Left renal pelvis (tissue), 4 donors: ENCODE measurements around the gene MBNL2. TPM values are rescaled to one million over a fixed set of nuclear protein-coding genes. Genes with fewer than 3 reads are reported as not detected.

ENCODE experiments used
- DNase-seq, 4 donors: peaks; one replicate each; pipeline ENCODE4 v3.0.0-alpha.2; 2013; ENCODE audit warnings: low read depth in 4 of 4, low spot score in 3 of 4
- polyA plus RNA-seq, 4 donors: library from polyadenylated mRNA; unstranded; fragments of 120-200 nt; gene quantifications; one replicate each; pipeline ENCODE4 v1.2.1, GENCODE V29; 2013; ENCODE audit not compliant: insufficient read length in 4 of 4

MBNL2 gene
- polyA plus RNA-seq, 4 donors, result 59.9 to 78.3 (median 63.9) TPM

GRCh38 chr13:97231829-97232196 is 9.7 kb downstream of the MBNL2 start:
- no peak for DNase-seq

GRCh38 chr13:97233499-97233898 is 11.4 kb downstream of the MBNL2 start:
- DNase-seq, result no peak

GRCh38 chr13:97234236-97234635 is 12.1 kb downstream of the MBNL2 start:
- no peak for DNase-seq

- no peak for DNase-seq
These were observed 12.6 kb downstream of the MBNL2 start for GRCh38 chr13:97234742-97235141.

GRCh38 chr13:97235549-97236231 is 13.6 kb downstream of the MBNL2 start:
- DNase-seq, result no peak

- no peak for DNase-seq
These were observed 15.3 kb downstream of the MBNL2 start for GRCh38 chr13:97237388-97237787.

GRCh38 chr13:97238432-97238831 is 16.3 kb downstream of the MBNL2 start:
- DNase-seq, result no peak

GRCh38 chr13:97238883-97239282 is 16.8 kb downstream of the MBNL2 start:
- DNase-seq, result no peak

- no peak for DNase-seq
These were observed 17.2 kb downstream of the MBNL2 start for GRCh38 chr13:97239306-97239705.

GRCh38 chr13:97239943-97240787 is 18.0 kb downstream of the MBNL2 start:
- DNase-seq, result no peak

- no peak for DNase-seq
These were observed 18.9 kb downstream of the MBNL2 start for GRCh38 chr13:97240788-97241734.

GRCh38 chr13:97241761-97242160 is 19.6 kb downstream of the MBNL2 start:
- DNase-seq, result no peak

GRCh38 chr13:97242755-97243497 is 20.8 kb downstream of the MBNL2 start:
- DNase-seq, result no peak

GRCh38 chr13:97243915-97244781 is 22.0 kb downstream of the MBNL2 start:
- DNase-seq, result no peak

GRCh38 chr13:97245011-97245410 is 22.9 kb downstream of the MBNL2 start:
- no peak for DNase-seq

- no peak for DNase-seq
These were observed 24.5 kb downstream of the MBNL2 start for GRCh38 chr13:97246596-97247158.

- no peak for DNase-seq
These were observed 26.1 kb downstream of the MBNL2 start for GRCh38 chr13:97248243-97248642.

- DNase-seq, result no peak
These were observed 27.1 kb downstream of the MBNL2 start for GRCh38 chr13:97249093-97249795.
